ENCODE results near the gene NOSTRIN. TPM values are rescaled to one million over a fixed set of nuclear protein-coding genes. Genes with fewer than 3 reads are reported as not detected.

Gene NOSTRIN
- total and polyA plus RNA-seq, 2 donors (not counting 3 experiments of a cell fraction or from before 2014, with no cell fraction given), result 0.03 to 0.75 TPM

DNA sequence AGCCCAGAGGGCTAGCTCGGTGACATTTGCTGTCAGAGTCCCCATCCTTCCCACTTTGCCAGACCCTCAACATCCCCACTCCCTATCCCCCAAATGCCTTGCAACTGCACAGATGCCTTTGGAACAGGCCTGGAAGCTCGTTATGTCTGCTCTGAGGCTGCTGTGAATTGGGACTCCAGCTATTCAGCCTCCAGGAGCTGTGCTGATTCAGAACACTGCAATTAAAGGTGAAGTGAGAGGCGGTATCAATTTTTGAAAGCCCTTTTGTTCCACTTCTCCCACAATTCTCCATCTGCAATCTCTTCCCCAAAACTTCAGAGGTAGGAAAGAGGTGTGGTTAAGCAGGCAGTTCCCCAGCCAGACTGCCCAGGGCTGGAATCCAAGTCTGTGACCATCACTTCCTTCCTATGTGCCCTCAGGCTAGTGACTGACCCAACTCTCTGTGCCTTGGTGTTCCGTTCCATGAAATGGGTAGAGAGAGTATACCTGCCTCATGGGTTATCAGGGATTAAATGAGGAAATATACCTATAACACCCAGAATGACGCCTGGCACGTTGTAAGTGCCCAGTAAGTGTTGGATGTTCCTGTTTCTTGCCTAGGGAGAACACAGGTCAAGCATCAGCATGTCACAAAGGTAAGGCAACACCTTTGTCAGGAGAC lies 17.5 kb downstream of the NOSTRIN start:
- Histone ChIP-seq H3K27me3 (ENCODE audit: control insufficient read depth in 2 of 2, insufficient read depth in 2 of 2, low read length in 2 of 2) (no peaks in the 10 kb centered on the region), H3K27ac (ENCODE audit: insufficient read depth, low read depth, low read length) (no peak overlapping the region), H3K9me3 (replicated peaks; ENCODE audit: control insufficient read depth, insufficient read depth, low read length) (no peaks in the 10 kb centered on the region), H3K4me2 (ENCODE audit: insufficient read depth, low read length) (peak overlapping the region; percentile 81), H3K9ac (replicated peaks; ENCODE audit: extremely low read depth, insufficient read depth, low read length) (no peak overlapping the region), H2AFZ (ENCODE audit: low read depth, low read length) (no peak overlapping the region), H3K79me2 (ENCODE audit: control insufficient read depth, insufficient read depth, low read length) (no peaks in the 10 kb centered on the region), H3K4me1 (ENCODE audit: control insufficient read depth, extremely low read depth, insufficient read depth, low read length) (peaks cover 8% of the 10 kb centered on the region), H3K4me3 (replicated peaks in 1 of 3; ENCODE audit: insufficient read depth in 1 of 3, low read depth in 1 of 3, low read length in 3 of 3) (no peak overlapping the region), H3K9me1 (replicated peaks; ENCODE audit: control insufficient read depth, extremely low read depth, insufficient read depth, low read length) (no peaks in the 10 kb centered on the region), H4K20me1 (replicated peaks; ENCODE audit: control insufficient read depth, extremely low read depth, insufficient read depth, low read length) (no peaks in the 10 kb centered on the region), H3K36me3 (ENCODE audit: control insufficient read depth in 2 of 2, extremely low read depth in 1 of 2, insufficient read depth in 2 of 2, low read length in 2 of 2) (no peaks in the 10 kb centered on the region)
- FAIRE-seq, result no peak
- POLR2A ChIA-PET, result no interaction called here
- CTCF ChIA-PET, result no interaction called here
- BruUV-seq (replicated peaks), result no TSS peak
- DNase-seq (ENCODE audit: low read depth, low spot score), result no peak
- dilution Hi-C loops (cut with MboI; ENCODE audit: extremely low pct_ligation_motif_present, low sequenced_read_pairs) (no loop called here), intact Hi-C loops (cut with micrococcal nuclease) (no loop called here)
- no peak for TF ChIP-seq JUN (IDR thresholded peaks at IDR 0.05; ENCODE audit: borderline replicate concordance, insufficient read depth, insufficient read length, low read depth)

- FAIRE-seq, result no peak
Observed at GRCh38 chr2:168821577-168821976, 19.1 kb downstream of the NOSTRIN start.

More at GRCh38 chr2:168821577-168821976, 19.1 kb downstream of the NOSTRIN start:
- CTCF ChIA-PET, result interaction anchor here (1.2 kb wide), 1 partner anchor 8 kb away, joined by 3 read pairs; no protein-coding TSS in a partner anchor
- H2AFZ ChIP-seq (ENCODE audit: low read depth, low read length), result no peak overlapping the region
- H3K4me3 ChIP-seq (replicated peaks in 1 of 3; ENCODE audit: insufficient read depth in 1 of 3, low read depth in 1 of 3, low read length in 3 of 3), result no peak overlapping the region
- no peaks in the 10 kb centered on the region for H3K36me3 ChIP-seq (ENCODE audit: control insufficient read depth in 2 of 2, extremely low read depth in 1 of 2, insufficient read depth in 2 of 2, low read length in 2 of 2)
- no peak overlapping the region for H3K27ac ChIP-seq (ENCODE audit: insufficient read depth, low read depth, low read length)
- no peaks in the 10 kb centered on the region for H3K9me3 ChIP-seq (replicated peaks; ENCODE audit: control insufficient read depth, insufficient read depth, low read length)
- no TSS peak for BruUV-seq (replicated peaks)
- no peak overlapping the region for H3K9ac ChIP-seq (replicated peaks; ENCODE audit: extremely low read depth, insufficient read depth, low read length)
- intact Hi-C loops (cut with micrococcal nuclease) (no loop called here), dilution Hi-C loops (cut with MboI; ENCODE audit: extremely low pct_ligation_motif_present, low sequenced_read_pairs) (no loop called here)
- no peaks in the 10 kb centered on the region for H3K79me2 ChIP-seq (ENCODE audit: control insufficient read depth, insufficient read depth, low read length)
- POLR2A ChIA-PET, result no interaction called here
- no peaks in the 10 kb centered on the region for H3K9me1 ChIP-seq (replicated peaks; ENCODE audit: control insufficient read depth, extremely low read depth, insufficient read depth, low read length)
- no peak overlapping the region for H3K4me2 ChIP-seq (ENCODE audit: insufficient read depth, low read length)
- no peak for TF ChIP-seq EZH2 (IDR thresholded peaks at IDR 0.05; ENCODE audit: borderline replicate concordance, low read depth, low read length, severe bottlenecking)
- TF ChIP-seq MYC (IDR thresholded peaks at IDR 0.05; ENCODE audit: low read depth, low read length), result no peak
- TF ChIP-seq JUN (IDR thresholded peaks at IDR 0.05; ENCODE audit: borderline replicate concordance, insufficient read depth, insufficient read length, low read depth), result no peak
- no peak for TF ChIP-seq FOS (IDR thresholded peaks at IDR 0.05; ENCODE audit: borderline replicate concordance, insufficient read depth, low read length)
- TF ChIP-seq GATA2 (IDR thresholded peaks at IDR 0.05; ENCODE audit: insufficient read depth, insufficient read length, low read depth, low read length), result no peak
- TF ChIP-seq, protein P1, sequence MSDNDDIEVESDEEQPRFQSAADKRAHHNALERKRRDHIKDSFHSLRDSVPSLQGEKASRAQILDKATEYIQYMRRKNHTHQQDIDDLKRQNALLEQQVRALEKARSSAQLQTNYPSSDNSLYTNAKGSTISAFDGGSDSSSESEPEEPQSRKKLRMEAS (IDR thresholded peaks at IDR 0.05; ENCODE audit: insufficient read depth, insufficient read length), result no peak
- no peak for TF ChIP-seq CTCF (IDR thresholded peaks at IDR 0.05; ENCODE audit: extremely low read depth in 1 of 2, insufficient read depth in 1 of 2, low read depth in 1 of 2, low read length in 2 of 2)
- DNase-seq (ENCODE audit: low read depth, low spot score), result no peak
- no peaks in the 10 kb centered on the region for H3K27me3 ChIP-seq (ENCODE audit: control insufficient read depth in 2 of 2, insufficient read depth in 2 of 2, low read length in 2 of 2)
- no peaks in the 10 kb centered on the region for H4K20me1 ChIP-seq (replicated peaks; ENCODE audit: control insufficient read depth, extremely low read depth, insufficient read depth, low read length)
- H3K4me1 ChIP-seq (ENCODE audit: control insufficient read depth, extremely low read depth, insufficient read depth, low read length), result peaks cover 8% of the 10 kb centered on the region
